K562 (cell line): Measurements from ENCODE around the gene CELF4. TPM values are rescaled to one million over a fixed set of nuclear protein-coding genes. Genes with fewer than 3 reads are reported as not detected.

Experiments
- ATAC-seq: fragments of 200-7000 bp; cut with Tn5 transposase; 3 replicates; pipeline ENCODE4 v1.9.1; 2020; ENCODE audit warnings: moderate library complexity
- BruUV-seq: library from RNA; stranded (reverse); fragments of 400-500 nt; replicated peaks from 2 replicates; lab custom pipeline; 2021; lab: Mats Ljungman, UMichigan
- CTCF ChIA-PET: fragments of 300-600 bp; formaldehyde crosslinking; extraction: SDS; loops from one replicate; lab custom pipeline; 2021; ENCODE audit warnings: low intra/inter-chr PET ratio; lab: Yijun Ruan, JAX
- POLR2A ChIA-PET: fragments of 300-600, 350-650 bp; sonication (Branson Sonifier 250); formaldehyde crosslinking; extraction: SDS; loops from one replicate; lab custom pipeline; 2021; ENCODE audit warnings: antibody characterized with exemption, inconsistent platforms; lab: Yijun Ruan, JAX
- DNase-seq, 4 experiments: peaks; one replicate each; pipeline versions ENCODE4 v3.0.0 to v3.0.0-alpha.2; 2011 to 2018; ENCODE audit warnings: low spot score in 3 of 4, mixed read lengths in 3 of 4; ENCODE audit errors: extremely low read depth in 1 of 4
- FAIRE-seq: peaks from 2 replicates; lab custom pipeline; 2011; peaks lifted over from hg19 to GRCh38; lab: Jason Lieb, UNC
- H2AFZ ChIP-seq: 2 replicates; pipeline ENCODE4 v1.6.0; 2011; ENCODE audit warnings: low read depth, low read length, control low read depth, inconsistent platforms
- H3K27ac ChIP-seq: fragments of 200-600 bp; 3 replicates; pipeline ENCODE4 v1.8.0; 2011; ENCODE audit warnings: low read depth, mild to moderate bottlenecking, control low read depth, inconsistent platforms, low read length, moderate library complexity, mixed read lengths; ENCODE audit errors: extremely low read depth
- H3K27me3 ChIP-seq, 2 experiments: fragments of 300-600 bp in 1 of 2; 2 replicates in 1 of 2; 3 replicates in 1 of 2; pipeline versions ENCODE4 v1.6.0 to v1.8.0; 2011; ENCODE audit warnings: inconsistent platforms in 2 of 2, low read length in 2 of 2, mild to moderate bottlenecking in 1 of 2, mixed read lengths in 1 of 2, moderate library complexity in 1 of 2; ENCODE audit not compliant: control insufficient read depth in 2 of 2, insufficient read depth in 2 of 2
- H3K36me3 ChIP-seq: fragments of 300-600 bp; 3 replicates; pipeline ENCODE4 v1.8.0; 2011; ENCODE audit warnings: mild to moderate bottlenecking, low read length, inconsistent platforms; ENCODE audit not compliant: control insufficient read depth, insufficient read depth
- H3K4me1 ChIP-seq, 2 experiments: fragments of 200-600 bp in 1 of 2; replicated peaks in 1 of 2; 2 replicates in 1 of 2; 3 replicates in 1 of 2; pipeline versions ENCODE4 v1.5.1 to v1.8.0; 2011; ENCODE audit warnings: inconsistent platforms in 2 of 2, low read length in 2 of 2, mild to moderate bottlenecking in 1 of 2, mixed read lengths in 1 of 2, moderate library complexity in 1 of 2; ENCODE audit not compliant: control insufficient read depth in 2 of 2, insufficient read depth in 2 of 2
- H3K4me2 ChIP-seq: 2 replicates; pipeline ENCODE4 v1.6.1; 2011; ENCODE audit warnings: low read length, control low read depth, inconsistent platforms, mixed read lengths; ENCODE audit not compliant: insufficient read depth
- H3K4me3 ChIP-seq: fragments of 200-600 bp; sonication (generic), shearing (Covaris generic); 2 replicates; pipeline ENCODE4 v1.5.1; 2016; ENCODE audit warnings: control low read depth, inconsistent platforms
- H3K79me2 ChIP-seq: fragments of 200-600 bp; 3 replicates; pipeline ENCODE4 v1.8.0; 2011; ENCODE audit warnings: low read length, inconsistent platforms; ENCODE audit not compliant: control insufficient read depth, insufficient read depth
- H3K9ac ChIP-seq, 2 experiments: 2 replicates each; pipeline versions ENCODE4 v1.6.0 to v1.6.1; 2011; ENCODE audit warnings: low read depth in 2 of 2, low read length in 2 of 2, control low read depth in 1 of 2, inconsistent platforms in 1 of 2, mild to moderate bottlenecking in 1 of 2, mixed read lengths in 1 of 2; ENCODE audit not compliant: insufficient read depth in 1 of 2
- H3K9me1 ChIP-seq: one replicate; pipeline ENCODE4 v1.6.0; 2011; ENCODE audit warnings: inconsistent platforms, mild to moderate bottlenecking, low read length, moderate library complexity; ENCODE audit not compliant: control insufficient read depth, insufficient read depth
- H3K9me3 ChIP-seq: replicated peaks from 2 replicates; pipeline ENCODE4 v1.5.1; 2011; ENCODE audit warnings: low read depth, low read length, inconsistent platforms; ENCODE audit not compliant: control insufficient read depth, insufficient read depth
- H4K20me1 ChIP-seq: replicated peaks from 2 replicates; pipeline ENCODE4 v1.6.1; 2011; ENCODE audit warnings: low read length, inconsistent platforms, mixed read lengths; ENCODE audit not compliant: control insufficient read depth, insufficient read depth
- BCOR ChIP-seq: fragments of 450-650 bp; IDR thresholded peaks from 2 replicates; pipeline ENCODE4 v1.6.1; 2016
- FOXK1 ChIP-seq: sonication (generic); formaldehyde crosslinking; IDR thresholded peaks from 2 replicates; pipeline ENCODE4 v1.8.0; 2022; ENCODE audit warnings: missing genetic modification reagents, mild to moderate bottlenecking, borderline replicate concordance
- GABPB1 ChIP-seq: sonication (generic); formaldehyde crosslinking; IDR thresholded peaks from 2 replicates; pipeline ENCODE4 v1.8.0; 2022; ENCODE audit warnings: mild to moderate bottlenecking, missing genetic modification reagents
- HNRNPL ChIP-seq: fragments of 200-400 bp; formaldehyde crosslinking; IDR thresholded peaks from 2 replicates; pipeline ENCODE4 v1.6.1; 2017; ENCODE audit warnings: low read depth, mild to moderate bottlenecking, low read length
- IFI16 ChIP-seq: fragments of 250-450 bp; sonication (Bioruptor Pico); IDR thresholded peaks from 2 replicates; pipeline ENCODE4 v2.1.2; 2022; ENCODE audit warnings: mild to moderate bottlenecking, inconsistent platforms
- JUNB ChIP-seq: fragments of 450-650 bp; formaldehyde crosslinking; conservative IDR thresholded peaks from 2 replicates; pipeline ENCODE4 v1.4.0; 2020; ENCODE audit warnings: mild to moderate bottlenecking
- NEUROD1 ChIP-seq: fragments of 150-350 bp; IDR thresholded peaks from 2 replicates; pipeline ENCODE4 v1.6.1; 2014; ENCODE audit warnings: borderline replicate concordance, low read length, low read depth; ENCODE audit not compliant: partially characterized antibody
- RCOR1 ChIP-seq, 2 experiments: IDR thresholded peaks; 2 replicates each; pipeline ENCODE4 v1.6.1; 2012; ENCODE audit warnings: low read depth in 2 of 2, low read length in 2 of 2, borderline replicate concordance in 1 of 2, improper control_type of control experiment in 1 of 2
- SIN3A ChIP-seq, 2 experiments: fragments of 150-350 bp in 1 of 2; IDR thresholded peaks; 2 replicates each; pipeline ENCODE4 v1.6.1; 2011 to 2016; ENCODE audit warnings: borderline replicate concordance in 2 of 2, low read depth in 2 of 2, low read length in 2 of 2, mild to moderate bottlenecking in 2 of 2, moderate library complexity in 2 of 2; ENCODE audit not compliant: control insufficient read depth in 1 of 2
- SIN3B ChIP-seq: fragments of 450-650 bp; IDR thresholded peaks from 2 replicates; pipeline ENCODE4 v1.6.1; 2017; ENCODE audit warnings: low read depth, mild to moderate bottlenecking, moderate library complexity
- SP1 ChIP-seq: sonication (generic); formaldehyde crosslinking; IDR thresholded peaks from 2 replicates; pipeline ENCODE4 v1.8.1; 2022; ENCODE audit warnings: mild to moderate bottlenecking, missing genetic modification reagents
- SREBF1 ChIP-seq: fragments of 150-350 bp; IDR thresholded peaks from 2 replicates; pipeline ENCODE4 v1.6.1; 2014; ENCODE audit warnings: antibody characterized with exemption, low read depth, low read length, borderline replicate concordance
- YY1 ChIP-seq, 3 experiments: IDR thresholded peaks; 2 replicates each; pipeline ENCODE4 v1.6.1; 2011; ENCODE audit warnings: low read length in 2 of 3, mild to moderate bottlenecking in 2 of 3, moderate library complexity in 2 of 3, borderline replicate concordance in 1 of 3, control low read depth in 1 of 3, low read depth in 1 of 3; ENCODE audit not compliant: insufficient read depth in 3 of 3, insufficient replicate concordance in 2 of 3, control insufficient read depth in 1 of 3, insufficient read length in 1 of 3; ENCODE audit errors: extremely low read depth in 1 of 3
- ZNF133 ChIP-seq: fragments of 250-450 bp; sonication (Bioruptor Pico); IDR thresholded peaks from 2 replicates; pipeline ENCODE4 v1.4.0; 2020; ENCODE audit warnings: mild to moderate bottlenecking
- ZNF184 ChIP-seq: sonication (generic); formaldehyde crosslinking; IDR thresholded peaks from 2 replicates; pipeline ENCODE4 v1.5.0; 2020; ENCODE audit warnings: missing genetic modification reagents
- WGBS: fragments of 100-300 bp; shearing (Covaris generic); methylation state at CpG from one replicate; pipeline ENCODE4 v1.1.6; 2016; ENCODE audit warnings: low coverage, mixed read lengths; ENCODE audit not compliant: insufficient coverage; ENCODE audit errors: missing lambda C conversion rate; 5-methylcytosine and 5-hydroxymethylcytosine counted together
- in situ Hi-C: fragments of 300-500 bp; cut with MboI; formaldehyde crosslinking; loops from 4 replicates; pipeline ENCODE4 v1.15.0; 2018; ENCODE audit warnings: inconsistent platforms, mixed read lengths
- intact Hi-C: fragments of 100-400 bp; cut with micrococcal nuclease; formaldehyde crosslinking; loops from 2 replicates; pipeline ENCODE4 v1.14.2; 2022
- polyA plus RNA-seq, 8 experiments: library from polyadenylated mRNA; depleted of rRNA in 4 of 8; stranded (reverse) in 5 of 8; unstranded in 3 of 8; fragments of >200 nt; fragmentation: Nextera tagmentation in 2 of 8; fragmentation: Illumina TruSeq in 1 of 8; extraction: Ambion mirVana in 2 of 8; extraction: Trizol in 1 of 8; gene quantifications; 2 replicates each; pipeline versions ENCODE4 v1.2.1 to v1.2.3, GENCODE V29; 2011 to 2014; ENCODE audit warnings: inconsistent platforms in 1 of 8, missing spikeins in 1 of 8
- total RNA-seq, 7 experiments: library from RNA; depleted of rRNA in 6 of 7; stranded (reverse); fragments of >200 nt in 6 of 7; fragmentation: Illumina TruSeq in 2 of 7; extraction: Trizol in 2 of 7; gene quantifications; 2 replicates each; pipeline versions ENCODE4 v1.2.1 to v1.2.3, GENCODE V29; 2011 to 2021; ENCODE audit warnings: low replicate concordance in 1 of 7
- TF ChIP-seq, protein P1 (sequence below): sonication (generic); formaldehyde crosslinking; IDR thresholded peaks from 2 replicates; pipeline ENCODE4 v1.8.0; 2023; ENCODE audit warnings: mild to moderate bottlenecking, missing genetic modification reagents
- TF ChIP-seq, protein P2 (sequence below): fragments of 250-450 bp; sonication (Bioruptor Pico); IDR thresholded peaks from 2 replicates; pipeline ENCODE4 v1.5.0; 2021

The CELF4 gene
- total and polyA plus RNA-seq, 9 of the 15 experiments (the other 6 are each of a cell fraction or from before 2014, with no cell fraction given): 0.04 to 0.24 (median 0.07) TPM; not detected in 3

DNA sequence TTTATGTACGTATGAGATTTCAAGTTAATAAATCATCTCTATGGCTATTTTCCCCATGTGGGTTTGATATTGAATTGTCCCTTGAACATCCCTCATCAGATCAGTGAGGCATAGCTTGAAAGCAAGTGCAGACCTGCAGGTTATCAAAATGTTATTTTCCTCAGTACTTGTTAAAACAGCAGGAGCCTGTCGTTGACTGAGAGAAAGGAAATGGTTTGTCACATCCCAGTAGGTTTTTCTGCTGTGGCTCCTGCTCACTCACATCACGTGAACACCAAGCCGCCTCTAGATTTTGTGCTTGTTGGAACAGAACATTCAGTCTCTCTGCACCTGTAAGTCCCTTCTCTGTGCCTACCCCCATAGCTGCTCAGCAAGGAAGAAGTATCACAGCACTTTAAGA is 340.3 kb downstream of the CELF4 start:
- Histone ChIP-seq H3K4me3 (no peak overlapping the region), H3K79me2 (no peaks in the 10 kb centered on the region), H2AFZ (no peak overlapping the region), H3K4me1 (no peaks in the 10 kb centered on the region), H4K20me1 (no peaks in the 10 kb centered on the region), H3K9me1 (peaks cover 3% of the 10 kb centered on the region), H3K27ac (no peak overlapping the region), H3K36me3 (no peaks in the 10 kb centered on the region), H3K4me2 (no peak overlapping the region), H3K27me3 (no peaks in the 10 kb centered on the region), H3K9me3 (no peaks in the 10 kb centered on the region), H3K9ac (no peak overlapping the region)
- ChIA-PET POLR2A (no interaction called here), CTCF (no interaction called here)
- intact Hi-C loops (no loop called here), in situ Hi-C loops (no loop called here)
- 1% methylated on average over 4 of the region's 4 CpGs for WGBS
- ATAC-seq: no peak
- DNase-seq: no peak
- no TSS peak for BruUV-seq
- FAIRE-seq: no peak
- TF ChIP-seq, protein P1, sequence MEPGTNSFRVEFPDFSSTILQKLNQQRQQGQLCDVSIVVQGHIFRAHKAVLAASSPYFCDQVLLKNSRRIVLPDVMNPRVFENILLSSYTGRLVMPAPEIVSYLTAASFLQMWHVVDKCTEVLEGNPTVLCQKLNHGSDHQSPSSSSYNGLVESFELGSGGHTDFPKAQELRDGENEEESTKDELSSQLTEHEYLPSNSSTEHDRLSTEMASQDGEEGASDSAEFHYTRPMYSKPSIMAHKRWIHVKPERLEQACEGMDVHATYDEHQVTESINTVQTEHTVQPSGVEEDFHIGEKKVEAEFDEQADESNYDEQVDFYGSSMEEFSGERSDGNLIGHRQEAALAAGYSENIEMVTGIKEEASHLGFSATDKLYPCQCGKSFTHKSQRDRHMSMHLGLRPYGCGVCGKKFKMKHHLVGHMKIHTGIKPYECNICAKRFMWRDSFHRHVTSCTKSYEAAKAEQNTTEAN: no peak
- TF ChIP-seq YY1 (IDR thresholded peaks at IDR 0.05; ENCODE audit: borderline replicate concordance in 1 of 3, control insufficient read depth in 1 of 3, extremely low read depth in 1 of 3, insufficient read depth in 3 of 3, insufficient read length in 1 of 3, insufficient replicate concordance in 2 of 3, low read depth in 1 of 3, low read length in 2 of 3) (no peak), RCOR1 (IDR thresholded peaks at IDR 0.05; ENCODE audit: borderline replicate concordance in 1 of 2, low read depth in 2 of 2, low read length in 2 of 2) (no peak), HNRNPL (no peak), SIN3A (IDR thresholded peaks at IDR 0.05; ENCODE audit: borderline replicate concordance in 2 of 2, control insufficient read depth in 1 of 2, low read depth in 2 of 2, low read length in 2 of 2) (no peak), SP1 (CRISPR knock-in tag) (no peak), SREBF1 (no peak), GABPB1 (CRISPR knock-in tag) (no peak), JUNB (no peak), IFI16 (CRISPR knock-in tag) (no peak), ZNF184 (no peak), SIN3B (no peak), ZNF133 (no peak), FOXK1 (CRISPR knock-in tag) (no peak), BCOR (no peak), NEUROD1 (no peak)
- TF ChIP-seq, protein P2, sequence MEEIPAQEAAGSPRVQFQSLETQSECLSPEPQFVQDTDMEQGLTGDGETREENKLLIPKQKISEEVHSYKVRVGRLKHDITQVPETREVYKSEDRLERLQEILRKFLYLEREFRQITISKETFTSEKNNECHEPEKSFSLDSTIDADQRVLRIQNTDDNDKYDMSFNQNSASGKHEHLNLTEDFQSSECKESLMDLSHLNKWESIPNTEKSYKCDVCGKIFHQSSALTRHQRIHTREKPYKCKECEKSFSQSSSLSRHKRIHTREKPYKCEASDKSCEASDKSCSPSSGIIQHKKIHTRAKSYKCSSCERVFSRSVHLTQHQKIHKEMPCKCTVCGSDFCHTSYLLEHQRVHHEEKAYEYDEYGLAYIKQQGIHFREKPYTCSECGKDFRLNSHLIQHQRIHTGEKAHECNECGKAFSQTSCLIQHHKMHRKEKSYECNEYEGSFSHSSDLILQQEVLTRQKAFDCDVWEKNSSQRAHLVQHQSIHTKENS (CRISPR knock-in tag): no peak
